Measurements from ENCODE around the gene POGK.
"Not testable (repeated sequence)": the region's sequence is repeated elsewhere in the genome, so short reads cannot be mapped to it uniquely, and the experiment has no call there.

The POGK gene, protein sequence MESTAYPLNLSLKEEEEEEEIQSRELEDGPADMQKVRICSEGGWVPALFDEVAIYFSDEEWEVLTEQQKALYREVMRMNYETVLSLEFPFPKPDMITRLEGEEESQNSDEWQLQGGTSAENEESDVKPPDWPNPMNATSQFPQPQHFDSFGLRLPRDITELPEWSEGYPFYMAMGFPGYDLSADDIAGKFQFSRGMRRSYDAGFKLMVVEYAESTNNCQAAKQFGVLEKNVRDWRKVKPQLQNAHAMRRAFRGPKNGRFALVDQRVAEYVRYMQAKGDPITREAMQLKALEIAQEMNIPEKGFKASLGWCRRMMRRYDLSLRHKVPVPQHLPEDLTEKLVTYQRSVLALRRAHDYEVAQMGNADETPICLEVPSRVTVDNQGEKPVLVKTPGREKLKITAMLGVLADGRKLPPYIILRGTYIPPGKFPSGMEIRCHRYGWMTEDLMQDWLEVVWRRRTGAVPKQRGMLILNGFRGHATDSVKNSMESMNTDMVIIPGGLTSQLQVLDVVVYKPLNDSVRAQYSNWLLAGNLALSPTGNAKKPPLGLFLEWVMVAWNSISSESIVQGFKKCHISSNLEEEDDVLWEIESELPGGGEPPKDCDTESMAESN

GRCh38 chr1:166838766-166839599 lies at the start of gene POGK:
Gene POGK, plus strand, starts transcription at chr1:166839475. Its CDS starts 1,482 bp downstream, at chr1:166840957.
- H3K36me3 Mint-ChIP-seq (ENCODE audit: low read depth): peaks cover 40% of the 10 kb centered on the region
- peak within 1 kb of the TSS; percentile 86 for H3K4me3 Mint-ChIP-seq
- peak within 1 kb of the TSS; percentile 98 for H3K27ac Mint-ChIP-seq
- no peaks in the 10 kb centered on the region for H3K9me3 Mint-ChIP-seq
- H3K27me3 Mint-ChIP-seq: peaks cover 2% of the 10 kb centered on the region
- peaks cover 70% of the 10 kb centered on the region for H3K4me1 Mint-ChIP-seq (ENCODE audit: low read depth)
- intact Hi-C loops (cut with micrococcal nuclease): loop anchor here (5.0 kb wide), 2 partner anchors 347 to 383 kb away; partner anchors contain the start of gene POU2F1

- Mint-ChIP-seq H3K27me3 (no peaks in the 10 kb centered on the region), H3K4me3 (no peak overlapping the region), H3K4me1 (ENCODE audit: low read depth) (no peaks in the 10 kb centered on the region), H3K36me3 (ENCODE audit: low read depth) (no peaks in the 10 kb centered on the region), H3K27ac (no peak overlapping the region), H3K9me3 (no peaks in the 10 kb centered on the region)
- intact Hi-C loops (cut with micrococcal nuclease): no loop called here
Observed at GRCh38 chr1:166796620-166797236, 42.5 kb upstream of the POGK start.

GRCh38 chr1:166808952-166809351 lies 30.3 kb upstream of the POGK start:
- H3K4me1 Mint-ChIP-seq (ENCODE audit: low read depth): no peaks in the 10 kb centered on the region
- no peak overlapping the region for H3K4me3 Mint-ChIP-seq
- no peak overlapping the region for H3K27ac Mint-ChIP-seq
- intact Hi-C loops (cut with micrococcal nuclease): no loop called here
- no peaks in the 10 kb centered on the region for H3K9me3 Mint-ChIP-seq
- H3K27me3 Mint-ChIP-seq: peaks cover 3% of the 10 kb centered on the region
- no peaks in the 10 kb centered on the region for H3K36me3 Mint-ChIP-seq (ENCODE audit: low read depth)

- Mint-ChIP-seq H3K4me3 (no peak overlapping the region), H3K36me3 (ENCODE audit: low read depth) (no peaks in the 10 kb centered on the region), H3K9me3 (no peaks in the 10 kb centered on the region), H3K27me3 (peaks cover 3% of the 10 kb centered on the region), H3K27ac (no peak overlapping the region), H3K4me1 (ENCODE audit: low read depth) (no peaks in the 10 kb centered on the region)
- intact Hi-C loops (cut with micrococcal nuclease): no loop called here
Observed at GRCh38 chr1:166811691-166812090, 27.6 kb upstream of the POGK start.

- Mint-ChIP-seq H3K4me1 (ENCODE audit: low read depth) (no peaks in the 10 kb centered on the region), H3K9me3 (no peaks in the 10 kb centered on the region), H3K27me3 (peaks cover 3% of the 10 kb centered on the region), H3K4me3 (no peak overlapping the region), H3K36me3 (ENCODE audit: low read depth) (no peaks in the 10 kb centered on the region), H3K27ac (no peak overlapping the region)
- intact Hi-C loops (cut with micrococcal nuclease): no loop called here
Observed at GRCh38 chr1:166813508-166814223, 25.6 kb upstream of the POGK start.

DNA sequence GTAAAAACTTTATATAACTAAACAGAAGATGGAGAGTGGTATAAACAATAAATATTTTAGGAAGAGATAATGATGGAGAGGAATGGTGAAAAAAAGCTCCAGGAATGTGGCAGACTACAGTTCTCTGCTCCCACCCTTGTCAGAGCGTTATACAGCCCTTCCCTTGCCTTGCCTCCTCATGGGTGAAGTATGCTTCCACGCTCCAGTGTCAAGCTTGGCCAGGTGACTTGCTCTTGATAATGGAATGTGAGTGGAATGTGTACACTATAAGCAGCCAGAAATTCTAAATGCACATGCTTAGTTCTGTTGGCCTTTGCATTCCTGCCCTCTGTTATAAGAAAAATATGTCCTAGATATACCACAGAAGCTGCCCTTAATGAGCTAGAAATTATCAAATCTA lies 24.7 kb upstream of the POGK start:
- Mint-ChIP-seq H3K4me1 (ENCODE audit: low read depth) (no peaks in the 10 kb centered on the region), H3K36me3 (ENCODE audit: low read depth) (no peaks in the 10 kb centered on the region), H3K27me3 (peaks cover 3% of the 10 kb centered on the region), H3K27ac (no peak overlapping the region), H3K4me3 (no peak overlapping the region), H3K9me3 (peaks cover 5% of the 10 kb centered on the region)
- intact Hi-C loops (cut with micrococcal nuclease): no loop called here

DNA sequence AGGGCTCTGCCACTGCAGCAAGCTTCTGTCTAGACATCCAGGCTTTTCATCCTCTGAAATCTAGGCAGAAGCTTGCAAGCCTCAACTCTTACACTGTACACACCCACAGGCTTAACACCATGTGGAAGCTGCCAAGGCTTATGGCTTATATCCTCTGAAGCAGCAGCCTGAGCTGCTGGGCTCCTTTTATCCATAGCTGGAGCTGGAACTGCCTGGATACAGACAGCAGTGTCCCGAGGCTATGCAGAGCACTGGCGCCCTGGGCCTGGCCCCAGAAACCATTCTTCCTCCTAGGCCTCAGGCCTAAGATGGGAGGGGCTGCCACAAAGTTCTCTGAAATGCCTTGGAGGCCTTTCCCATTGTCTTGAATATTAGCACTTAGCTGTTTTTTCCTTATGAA lies 19.3 kb upstream of the POGK start:
- Mint-ChIP-seq H3K4me3 (no peak overlapping the region), H3K36me3 (ENCODE audit: low read depth) (no peaks in the 10 kb centered on the region), H3K27ac (no peak overlapping the region), H3K27me3 (no peaks in the 10 kb centered on the region), H3K4me1 (ENCODE audit: low read depth) (no peaks in the 10 kb centered on the region), H3K9me3 (peaks cover 20% of the 10 kb centered on the region)
- intact Hi-C loops (cut with micrococcal nuclease): no loop called here

GRCh38 chr1:166822385-166822784 lies 16.9 kb upstream of the POGK start:
- H3K36me3 Mint-ChIP-seq (ENCODE audit: low read depth): no peaks in the 10 kb centered on the region
- H3K27ac Mint-ChIP-seq: no peak overlapping the region
- intact Hi-C loops (cut with micrococcal nuclease): no loop called here
- H3K27me3 Mint-ChIP-seq: peaks cover 2% of the 10 kb centered on the region
- peaks cover 21% of the 10 kb centered on the region for H3K9me3 Mint-ChIP-seq
- H3K4me3 Mint-ChIP-seq: no peak overlapping the region
- H3K4me1 Mint-ChIP-seq (ENCODE audit: low read depth): no peaks in the 10 kb centered on the region

DNA sequence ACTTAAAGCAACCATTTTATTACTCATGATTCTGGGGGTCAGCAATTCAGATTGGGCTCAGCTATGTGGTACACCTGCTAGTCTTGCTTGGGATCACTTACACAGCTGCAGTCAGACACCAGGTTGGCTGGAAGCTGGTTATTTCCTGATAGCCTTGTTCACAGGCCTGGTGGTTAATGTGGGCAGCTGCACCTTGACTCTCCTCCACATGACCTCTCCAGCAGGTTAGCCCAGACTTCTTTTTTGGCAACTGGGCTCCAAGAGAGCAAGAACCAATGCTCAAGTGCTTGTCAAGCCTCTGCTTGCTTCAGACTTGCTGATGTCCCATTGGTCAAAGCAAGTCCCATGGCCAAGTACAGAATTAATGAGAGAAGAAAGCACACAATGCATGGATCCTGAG lies 11.8 kb upstream of the POGK start:
- Mint-ChIP-seq H3K4me3 (no peak overlapping the region), H3K4me1 (ENCODE audit: low read depth) (no peaks in the 10 kb centered on the region), H3K36me3 (ENCODE audit: low read depth) (no peaks in the 10 kb centered on the region), H3K27me3 (peaks cover 5% of the 10 kb centered on the region), H3K9me3 (peaks cover 39% of the 10 kb centered on the region), H3K27ac (no peak overlapping the region)
- intact Hi-C loops (cut with micrococcal nuclease): no loop called here

DNA sequence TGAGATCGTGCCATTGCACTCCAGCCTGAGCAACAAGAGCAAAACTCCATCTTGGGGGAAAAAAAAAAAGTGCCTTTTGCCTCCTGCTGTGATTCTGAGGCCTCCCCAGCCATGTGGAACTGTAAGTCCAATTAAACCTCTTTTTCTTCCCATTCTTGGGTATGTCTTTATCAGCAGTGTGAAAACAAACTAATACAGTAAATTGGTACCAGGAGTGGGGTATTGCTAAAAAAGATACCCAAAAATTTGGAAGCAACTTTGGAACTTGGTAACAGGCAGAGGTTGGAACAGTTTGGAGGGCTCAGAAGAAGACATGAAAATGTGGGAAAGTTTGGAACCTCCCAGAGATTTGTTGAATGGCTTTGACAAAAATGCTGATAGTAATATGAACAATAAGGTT lies 9.5 kb upstream of the POGK start:
- H3K4me1 Mint-ChIP-seq (ENCODE audit: low read depth); intact Hi-C loops (cut with micrococcal nuclease); H3K4me3 Mint-ChIP-seq; H3K27ac Mint-ChIP-seq; H3K36me3 Mint-ChIP-seq (ENCODE audit: low read depth); H3K27me3 Mint-ChIP-seq: not testable (repeated sequence)
- peaks cover 39% of the 10 kb centered on the region for H3K9me3 Mint-ChIP-seq

DNA sequence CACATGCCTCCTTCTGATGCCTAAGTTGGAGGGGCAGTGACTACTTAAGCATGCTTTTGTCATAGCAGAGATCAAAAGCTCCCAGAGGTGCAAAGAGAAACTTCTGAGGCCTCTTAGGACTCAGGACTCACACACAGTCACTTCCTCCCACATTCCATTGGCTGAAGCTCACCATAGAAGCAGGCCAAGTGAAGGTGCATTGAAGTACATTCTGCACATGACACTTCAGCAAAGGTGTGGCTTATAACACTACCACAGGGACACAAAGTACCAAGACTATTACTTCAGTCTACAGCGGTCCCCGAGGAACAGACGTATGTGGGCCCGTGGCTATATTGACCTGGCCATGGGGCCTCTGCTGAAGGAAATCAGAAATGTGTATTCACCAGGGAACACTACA lies 2.5 kb upstream of the POGK start:
- Mint-ChIP-seq H3K36me3 (ENCODE audit: low read depth) (peaks cover 17% of the 10 kb centered on the region), H3K9me3 (peaks cover 7% of the 10 kb centered on the region), H3K27ac (no peak overlapping the region), H3K4me3 (no peak overlapping the region), H3K27me3 (peaks cover 5% of the 10 kb centered on the region), H3K4me1 (ENCODE audit: low read depth) (peaks cover 49% of the 10 kb centered on the region)
- intact Hi-C loops (cut with micrococcal nuclease): loop anchor here (5.0 kb wide), 2 partner anchors 344 to 386 kb away; partner anchors contain the start of gene POU2F1

DNA sequence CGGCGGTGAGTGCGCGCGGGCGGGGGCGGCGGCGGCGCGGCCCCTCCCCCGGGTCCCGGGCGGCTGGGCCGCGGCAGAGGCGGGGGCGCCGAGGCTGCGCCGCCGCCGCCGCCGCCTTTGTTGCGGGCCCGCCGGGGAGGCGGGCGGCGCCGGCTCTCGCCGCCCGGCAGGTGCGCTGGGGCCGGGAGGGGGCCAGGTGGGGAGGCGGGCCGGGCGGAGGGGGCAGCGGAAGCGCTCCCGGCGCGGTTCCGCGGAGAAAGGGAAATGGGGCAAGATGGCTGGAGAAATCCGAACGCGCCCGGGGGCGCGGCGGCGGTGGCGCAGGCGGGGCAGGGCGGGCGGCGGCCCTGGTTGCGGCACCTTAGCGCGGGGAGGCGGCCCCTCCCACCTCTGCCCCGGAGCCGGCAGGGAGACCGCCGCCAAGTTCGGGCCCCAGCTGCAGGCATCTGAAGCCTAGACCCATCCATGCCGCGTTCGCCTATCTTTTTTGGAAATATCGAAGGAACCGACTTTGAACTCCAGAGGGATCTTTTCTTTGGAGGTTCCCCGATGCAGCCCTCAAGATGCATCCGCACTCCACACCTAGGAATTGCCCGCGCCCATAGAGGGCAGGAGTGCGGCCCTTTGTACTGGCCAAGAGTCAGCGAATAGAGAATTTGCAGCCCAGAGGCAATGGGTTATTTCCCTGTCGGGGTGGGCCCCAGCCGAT lies 479 bp downstream of the POGK start:
- Mint-ChIP-seq H3K36me3 (ENCODE audit: low read depth) (peaks cover 47% of the 10 kb centered on the region), H3K27me3 (no peaks in the 10 kb centered on the region), H3K4me3 (peak overlapping the region; percentile 80), H3K9me3 (no peaks in the 10 kb centered on the region), H3K27ac (peak overlapping the region; percentile 98), H3K4me1 (ENCODE audit: low read depth) (peaks cover 72% of the 10 kb centered on the region)
- intact Hi-C loops (cut with micrococcal nuclease): loop anchor here (5.0 kb wide), 2 partner anchors 347 to 383 kb away; partner anchors contain the start of gene POU2F1
